Ishikawa (cell line): ENCODE measurements around the gene HSH2D.

ENCODE experiments used
- CREB1 ChIP-seq: IDR thresholded peaks from 2 replicates; pipeline ENCODE4 v1.6.1; 2012; ENCODE audit warnings: low read depth
- EGR1 ChIP-seq: IDR thresholded peaks from 2 replicates; pipeline ENCODE4 v1.6.1; 2012
- EP300 ChIP-seq: IDR thresholded peaks from 2 replicates; pipeline ENCODE4 v1.6.1; 2012; ENCODE audit warnings: borderline replicate concordance
- NFIC ChIP-seq: IDR thresholded peaks from 2 replicates; pipeline ENCODE4 v1.6.1; 2012
- RAD21 ChIP-seq: IDR thresholded peaks from 2 replicates; pipeline ENCODE4 v1.6.1; 2012; ENCODE audit warnings: low read depth
- TAF1 ChIP-seq: IDR thresholded peaks from 2 replicates; pipeline ENCODE4 v1.6.1; 2012; ENCODE audit warnings: low read depth, mild to moderate bottlenecking
- YY1 ChIP-seq: IDR thresholded peaks from 2 replicates; pipeline ENCODE4 v1.6.1; 2012; ENCODE audit warnings: low read depth
- ZBTB7A ChIP-seq: IDR thresholded peaks from 2 replicates; pipeline ENCODE4 v1.6.1; 2012; ENCODE audit warnings: low read depth
- TF ChIP-seq, protein P1 (sequence below): IDR thresholded peaks from 2 replicates; pipeline ENCODE4 v1.6.1; 2012
- TF ChIP-seq, protein P2 (sequence below): IDR thresholded peaks from 2 replicates; pipeline ENCODE4 v1.6.1; 2012

DNA sequence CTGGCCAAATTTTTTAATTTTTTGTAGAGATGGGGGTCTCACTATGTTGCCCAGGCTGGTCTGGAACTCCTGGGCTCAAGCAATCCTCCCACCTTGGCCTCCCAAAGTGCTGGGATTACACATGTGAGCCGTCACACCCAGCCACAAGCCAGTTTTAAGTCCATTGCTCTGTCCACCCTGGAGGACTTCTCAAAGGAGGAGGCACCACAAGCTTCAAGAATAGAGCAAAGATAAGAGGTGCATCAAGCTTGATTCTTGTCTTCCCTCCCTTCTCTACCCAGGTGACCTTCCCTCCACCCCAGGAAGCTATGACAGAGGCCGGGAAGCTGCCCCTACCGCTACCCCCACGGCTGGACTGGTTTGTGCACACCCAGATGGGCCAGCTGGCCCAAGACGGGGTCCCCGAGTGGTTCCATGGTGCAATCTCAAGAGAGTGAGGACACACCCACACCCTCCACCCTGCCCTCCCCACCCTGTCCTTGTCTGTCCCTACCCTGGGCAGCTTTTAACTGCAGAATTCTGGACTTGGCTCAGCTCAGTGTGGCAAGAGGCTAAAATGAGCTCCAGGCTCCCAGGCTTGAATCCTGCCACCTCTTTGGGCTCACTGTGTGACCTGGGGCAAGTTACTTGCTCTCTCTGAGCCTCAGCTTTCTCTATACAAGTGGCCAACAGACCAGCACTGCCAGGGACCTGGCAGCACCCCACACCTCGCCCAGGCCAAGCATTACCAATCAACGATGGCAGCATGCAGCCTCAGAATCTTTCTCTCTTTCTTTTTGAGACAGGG lies 5.2 kb downstream of the HSH2D start:
- TF ChIP-seq EP300 (no peak), RAD21 (no peak), EGR1 (no peak), NFIC (no peak), ZBTB7A (no peak), CREB1 (no peak), YY1 (no peak), TAF1 (no peak)
- TF ChIP-seq, protein P1, sequence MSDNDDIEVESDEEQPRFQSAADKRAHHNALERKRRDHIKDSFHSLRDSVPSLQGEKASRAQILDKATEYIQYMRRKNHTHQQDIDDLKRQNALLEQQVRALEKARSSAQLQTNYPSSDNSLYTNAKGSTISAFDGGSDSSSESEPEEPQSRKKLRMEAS: no peak
- TF ChIP-seq, protein P2, sequence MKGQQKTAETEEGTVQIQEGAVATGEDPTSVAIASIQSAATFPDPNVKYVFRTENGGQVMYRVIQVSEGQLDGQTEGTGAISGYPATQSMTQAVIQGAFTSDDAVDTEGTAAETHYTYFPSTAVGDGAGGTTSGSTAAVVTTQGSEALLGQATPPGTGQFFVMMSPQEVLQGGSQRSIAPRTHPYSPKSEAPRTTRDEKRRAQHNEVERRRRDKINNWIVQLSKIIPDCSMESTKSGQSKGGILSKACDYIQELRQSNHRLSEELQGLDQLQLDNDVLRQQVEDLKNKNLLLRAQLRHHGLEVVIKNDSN: no peak
